ENCODE data around the gene DOCK10.

- TF ChIP-seq POLR2A (IDR thresholded peaks at IDR 0.05; ENCODE audit: low read depth, low read length) (no peak), CTCF (IDR thresholded peaks at IDR 0.05; ENCODE audit: extremely low read depth in 1 of 2, insufficient read depth in 1 of 2, low read depth in 1 of 2, low read length in 2 of 2) (no peak), EZH2 (IDR thresholded peaks at IDR 0.05; ENCODE audit: borderline replicate concordance, low read depth, low read length, severe bottlenecking) (no peak), POLR2AphosphoS5 (IDR thresholded peaks at IDR 0.05; ENCODE audit: insufficient read depth, low read depth, low read length) (peak; percentile 38), JUN (IDR thresholded peaks at IDR 0.05; ENCODE audit: borderline replicate concordance, insufficient read depth, insufficient read length, low read depth) (no peak), GATA2 (IDR thresholded peaks at IDR 0.05; ENCODE audit: insufficient read depth, insufficient read length, low read depth, low read length) (no peak), MYC (IDR thresholded peaks at IDR 0.05; ENCODE audit: low read depth, low read length) (no peak), MAX (IDR thresholded peaks at IDR 0.05; ENCODE audit: insufficient read depth, insufficient read length) (no peak)
Measured at GRCh38 chr2:224947566-224947965, 94.7 kb downstream of the DOCK10 start.
